ENCODE results near the gene B9D2. TPM values are rescaled to one million over a fixed set of nuclear protein-coding genes. Genes with fewer than 3 reads are reported as not detected.

B9D2 gene
- total and polyA plus RNA-seq, 7 donors = 1.7 to 13.1 (median 2.5) TPM

Other genes with a start within 250 kb of the B9D2 start
- gene CYP2F1, start 249.7 kb downstream of the B9D2 start, total RNA-seq = not detected
- gene CYP2F1, start 249.7 kb downstream of the B9D2 start, polyA plus RNA-seq = not detected
- gene CYP2S1, start 170.9 kb downstream of the B9D2 start, total RNA-seq = 1 to 10 TPM in 1 of 4 donors, under 1 TPM in 3; 0.27 to 1.1 (median 0.62) TPM
- under 1 TPM; 0.10 to 0.56 (median 0.26) TPM for gene CYP2S1, start 170.9 kb downstream of the B9D2 start, polyA plus RNA-seq
- gene AXL, start 144.9 kb downstream of the B9D2 start, total RNA-seq = 10 to 100 TPM in 2 of 4 donors, 1 to 10 TPM in 2; 8.4 to 13.6 (median 11.0) TPM
- 1 to 10 TPM; 3.3 to 4.4 (median 4.3) TPM for gene AXL, start 144.9 kb downstream of the B9D2 start, polyA plus RNA-seq
- 100 to 1,000 TPM in 2 of 4 donors, 10 to 100 TPM in 2; 82.2 to 129 (median 105) TPM for gene HNRNPUL1, start 99.8 kb downstream of the B9D2 start, total RNA-seq
- 10 to 100 TPM; 54.3 to 82.3 (median 69.2) TPM for gene HNRNPUL1, start 99.8 kb downstream of the B9D2 start, polyA plus RNA-seq
- 10 to 100 TPM; 15.5 to 25.7 (median 21.6) TPM for gene CCDC97, start 54.0 kb downstream of the B9D2 start, total RNA-seq
- gene CCDC97, start 54.0 kb downstream of the B9D2 start, polyA plus RNA-seq = 10 to 100 TPM; 13.7 to 23.7 (median 19.9) TPM
- 10 to 100 TPM in 2 of 4 donors, 1 to 10 TPM in 2; 8.2 to 10.8 (median 10.1) TPM for gene TGFB1, start 10.2 kb downstream of the B9D2 start, total RNA-seq
- 10 to 100 TPM in 1 of 3 donors, 1 to 10 TPM in 2; 2.8 to 10.5 (median 3.2) TPM for gene TGFB1, start 10.2 kb downstream of the B9D2 start, polyA plus RNA-seq
- gene TMEM91, start 12.4 kb upstream of the B9D2 start, total RNA-seq = 1 to 10 TPM; 1.4 to 2.6 (median 1.7) TPM
- 1 to 10 TPM in 2 of 3 donors, under 1 TPM in 1; 0.88 to 3.1 (median 2.5) TPM for gene TMEM91, start 12.4 kb upstream of the B9D2 start, polyA plus RNA-seq
- 10 to 100 TPM; 25.4 to 42.3 (median 41.2) TPM for gene EXOSC5, start 33.2 kb upstream of the B9D2 start, total RNA-seq
- gene EXOSC5, start 33.2 kb upstream of the B9D2 start, polyA plus RNA-seq = 10 to 100 TPM; 34.9 to 78.8 (median 59.0) TPM
- gene BCKDHA, start 33.7 kb upstream of the B9D2 start, total RNA-seq = 10 to 100 TPM; 31.5 to 45.1 (median 39.8) TPM
- gene BCKDHA, start 33.7 kb upstream of the B9D2 start, polyA plus RNA-seq = 10 to 100 TPM; 34.9 to 58.8 (median 43.3) TPM
- gene B3GNT8, start 63.2 kb upstream of the B9D2 start, total RNA-seq = 1 to 10 TPM in 2 of 4 donors, under 1 TPM in 2; 0.55 to 1.9 (median 1.3) TPM
- gene B3GNT8, start 63.2 kb upstream of the B9D2 start, polyA plus RNA-seq = under 1 TPM; 0.59 to 0.96 (median 0.73) TPM
- gene DMAC2, start 75.8 kb upstream of the B9D2 start, total RNA-seq = 10 to 100 TPM; 37.6 to 71.4 (median 59.5) TPM
- gene DMAC2, start 75.8 kb upstream of the B9D2 start, polyA plus RNA-seq = 100 to 1,000 TPM in 1 of 3 donors, 10 to 100 TPM in 2; 68.5 to 113 (median 88.8) TPM
- not detected for gene ERICH4, start 79.0 kb upstream of the B9D2 start, total RNA-seq
- under 1 TPM in 2 of 3 donors, not detected in 1; 0.09 to 0.10 TPM for gene ERICH4, start 79.0 kb upstream of the B9D2 start, polyA plus RNA-seq
- under 1 TPM in 2 of 4 donors, not detected in 2; 0.21 to 0.28 TPM for gene CEACAM21, start 212.0 kb upstream of the B9D2 start, total RNA-seq
- under 1 TPM; 0.05 to 0.48 (median 0.20) TPM for gene CEACAM21, start 212.0 kb upstream of the B9D2 start, polyA plus RNA-seq